SK-N-MC (cell line): ENCODE data around the gene RPL38.

Source experiments
- DNase-seq: peaks from one replicate; pipeline ENCODE4 v3.0.0-alpha.2; 2011; ENCODE audit warnings: low read depth, low spot score
- H3K27ac ChIP-seq: fragments of 200-600 bp; sonication (generic); 2 replicates; pipeline ENCODE4 v1.5.1; 2016; ENCODE audit warnings: mixed run types
- H3K36me3 ChIP-seq: fragments of 200-600 bp; sonication (generic); 2 replicates; pipeline ENCODE4 v1.6.1; 2017; ENCODE audit warnings: antibody characterized with exemption, low read length, mixed read lengths; ENCODE audit not compliant: insufficient read depth
- H3K4me3 ChIP-seq: fragments of 200-600 bp; sonication (generic); 2 replicates; pipeline ENCODE4 v1.5.1; 2016
- H3K9ac ChIP-seq: fragments of 200-600 bp; sonication (generic); 2 replicates; pipeline ENCODE4 v1.8.0; 2017; ENCODE audit warnings: mixed run types, mixed read lengths; ENCODE audit not compliant: insufficient read length
- H3K9me3 ChIP-seq: fragments of 200-600 bp; sonication (generic); 2 replicates; pipeline ENCODE4 v1.6.1; 2017; ENCODE audit warnings: low read depth, mild to moderate bottlenecking, antibody characterized with exemption, low read length, moderate library complexity, mixed read lengths
- EZH2 ChIP-seq: fragments of 200-600 bp; sonication (generic); IDR thresholded peaks from one replicate; pipeline ENCODE4 v1.6.1; 2017; ENCODE audit warnings: antibody characterized with exemption
- FOXP2 ChIP-seq: optimal IDR thresholded peaks from 2 replicates; pipeline ENCODE3; 2011; ENCODE audit warnings: mild to moderate bottlenecking, moderate library complexity; ENCODE audit not compliant: insufficient read depth; ENCODE audit errors: extremely low read length, control extremely low read depth
- POLR2AphosphoS5 ChIP-seq: IDR thresholded peaks from 2 replicates; pipeline ENCODE4 v1.6.1; 2012; ENCODE audit warnings: mild to moderate bottlenecking, low read depth, low read length, borderline replicate concordance

The RPL38 gene

GRCh38 chr17:74190807-74191406, 12.6 kb upstream of the RPL38 start:
- no peak overlapping the region for H3K27ac ChIP-seq

GRCh38 chr17:74192950-74193781, 10.3 kb upstream of the RPL38 start:
- H3K36me3 ChIP-seq = no peaks in the 10 kb centered on the region
- no peak overlapping the region for H3K27ac ChIP-seq
- no peak for TF ChIP-seq POLR2AphosphoS5
- no peak for TF ChIP-seq EZH2
- no peak for TF ChIP-seq FOXP2
- DNase-seq = no peak
- no peaks in the 10 kb centered on the region for H3K9me3 ChIP-seq
- H3K9ac ChIP-seq = no peak overlapping the region
- H3K4me3 ChIP-seq = no peak overlapping the region

More at GRCh38 chr17:74190807-74191406, 12.6 kb upstream of the RPL38 start:
- no peaks in the 10 kb centered on the region for H3K9me3 ChIP-seq
- no peak overlapping the region for H3K9ac ChIP-seq
- no peak for TF ChIP-seq FOXP2
- no peak overlapping the region for H3K4me3 ChIP-seq
- no peak for DNase-seq
- H3K36me3 ChIP-seq = no peaks in the 10 kb centered on the region

- H3K36me3 ChIP-seq = no peaks in the 10 kb centered on the region
- TF ChIP-seq FOXP2 (no peak), POLR2AphosphoS5 (no peak), EZH2 (no peak)
- no peak for DNase-seq
- no peak overlapping the region for H3K9ac ChIP-seq
- no peaks in the 10 kb centered on the region for H3K9me3 ChIP-seq
- H3K4me3 ChIP-seq = no peak overlapping the region
- H3K27ac ChIP-seq = no peak overlapping the region
Observed at GRCh38 chr17:74194682-74195081, 8.8 kb upstream of the RPL38 start.

GRCh38 chr17:74196541-74197317, 6.7 kb upstream of the RPL38 start:
- Histone ChIP-seq H3K36me3 (no peaks in the 10 kb centered on the region), H3K9ac (no peak overlapping the region), H3K27ac (no peak overlapping the region), H3K4me3 (no peak overlapping the region), H3K9me3 (no peaks in the 10 kb centered on the region)
- TF ChIP-seq POLR2AphosphoS5 (no peak), EZH2 (no peak), FOXP2 (no peak)
- no peak for DNase-seq

GRCh38 chr17:74197801-74198200, 5.7 kb upstream of the RPL38 start:
- no peak for TF ChIP-seq FOXP2
- TF ChIP-seq POLR2AphosphoS5 = no peak
- TF ChIP-seq EZH2 = no peak

GRCh38 chr17:74198694-74199093, 4.8 kb upstream of the RPL38 start:
- no peak overlapping the region for H3K4me3 ChIP-seq

More at GRCh38 chr17:74197801-74198200, 5.7 kb upstream of the RPL38 start:
- Histone ChIP-seq H3K4me3 (no peak overlapping the region), H3K9ac (no peak overlapping the region), H3K27ac (no peak overlapping the region), H3K36me3 (no peaks in the 10 kb centered on the region), H3K9me3 (no peaks in the 10 kb centered on the region)
- no peak for DNase-seq

GRCh38 chr17:74199306-74200092, 4.0 kb upstream of the RPL38 start:
- no peak for DNase-seq
- Histone ChIP-seq H3K27ac (no peak overlapping the region), H3K9ac (no peak overlapping the region), H3K9me3 (no peaks in the 10 kb centered on the region), H3K4me3 (peak overlapping the region; percentile 47; the same call in 1 of the 2 replicates), H3K36me3 (peaks cover 7% of the 10 kb centered on the region)
- no peak for TF ChIP-seq FOXP2
- TF ChIP-seq POLR2AphosphoS5 = no peak
- TF ChIP-seq EZH2 = no peak

More at GRCh38 chr17:74198694-74199093, 4.8 kb upstream of the RPL38 start:
- Histone ChIP-seq H3K9me3 (no peaks in the 10 kb centered on the region), H3K27ac (no peak overlapping the region), H3K9ac (no peak overlapping the region), H3K36me3 (no peaks in the 10 kb centered on the region)
- TF ChIP-seq EZH2 (no peak), FOXP2 (no peak), POLR2AphosphoS5 (no peak)
- no peak for DNase-seq
